K562 (cell line): ENCODE data around the gene ACOX1. TPM values are rescaled to one million over a fixed set of nuclear protein-coding genes. Genes with fewer than 3 reads are reported as not detected.
A peak's percentile ranks its signal among the peaks of the same experiment; 100 is the strongest.

ENCODE experiments used
- BHLHE40 ChIP-seq: IDR thresholded peaks from 2 replicates; pipeline ENCODE4 v1.6.1; 2011; ENCODE audit warnings: low read length, improper control_type of control experiment
- ETV6 ChIP-seq, 3 experiments: fragments of 150-350 bp in 1 of 3; sonication (generic) in 1 of 3; formaldehyde crosslinking in 1 of 3; IDR thresholded peaks; 2 replicates each; pipeline versions ENCODE4 v1.6.1 to v1.8.0; 2014 to 2022; ENCODE audit warnings: borderline replicate concordance in 2 of 3, low read depth in 2 of 3, antibody characterized with exemption in 1 of 3, low read length in 1 of 3, mild to moderate bottlenecking in 1 of 3, missing genetic modification reagents in 1 of 3
- FOXM1 ChIP-seq, 2 experiments: fragments of 450-650 bp in 1 of 2; sonication (generic) in 1 of 2; formaldehyde crosslinking in 1 of 2; IDR thresholded peaks; 2 replicates each; pipeline versions ENCODE4 v1.6.1 to v1.9.0; 2017 to 2022; ENCODE audit warnings: low read depth in 2 of 2, mild to moderate bottlenecking in 2 of 2, missing genetic modification reagents in 1 of 2, moderate library complexity in 1 of 2
- HDAC3 ChIP-seq: fragments of 450-650 bp; IDR thresholded peaks from 2 replicates; pipeline ENCODE4 v1.6.1; 2018; ENCODE audit warnings: borderline replicate concordance, mild to moderate bottlenecking, moderate library complexity; ENCODE audit not compliant: partially characterized antibody
- HIVEP1 ChIP-seq: fragments of 250-450 bp; sonication (Bioruptor Pico); IDR thresholded peaks from 2 replicates; pipeline ENCODE4 v1.4.0; 2020; ENCODE audit warnings: mild to moderate bottlenecking
- HSF4 ChIP-seq: fragments of 250-450 bp; sonication (Bioruptor Pico); IDR thresholded peaks from 2 replicates; pipeline ENCODE4 v2.1.2; 2022; ENCODE audit warnings: mild to moderate bottlenecking, moderate library complexity, borderline replicate concordance
- JUNB ChIP-seq: fragments of 450-650 bp; formaldehyde crosslinking; conservative IDR thresholded peaks from 2 replicates; pipeline ENCODE4 v1.4.0; 2020; ENCODE audit warnings: mild to moderate bottlenecking
- SIN3B ChIP-seq: fragments of 450-650 bp; IDR thresholded peaks from 2 replicates; pipeline ENCODE4 v1.6.1; 2017; ENCODE audit warnings: low read depth, mild to moderate bottlenecking, moderate library complexity
- SREBF2 ChIP-seq: sonication (generic); formaldehyde crosslinking; IDR thresholded peaks from 2 replicates; pipeline ENCODE4 v1.4.0; 2020; ENCODE audit warnings: mild to moderate bottlenecking, missing genetic modification reagents
- ZBTB1 ChIP-seq: sonication (generic); formaldehyde crosslinking; IDR thresholded peaks from 2 replicates; pipeline ENCODE4 v1.8.1; 2023; ENCODE audit warnings: missing genetic modification reagents, low read depth, mild to moderate bottlenecking, borderline replicate concordance
- ZEB2 ChIP-seq: fragments of 450-650 bp; IDR thresholded peaks from 2 replicates; pipeline ENCODE4 v1.6.1; 2016
- ZNF134 ChIP-seq: fragments of 250-450 bp; sonication (Bioruptor Pico); conservative IDR thresholded peaks from 2 replicates; pipeline ENCODE4 v1.4.0; 2020
- ZNF232 ChIP-seq: sonication (generic); formaldehyde crosslinking; IDR thresholded peaks from 2 replicates; pipeline ENCODE4 v1.8.0; 2022; ENCODE audit warnings: mild to moderate bottlenecking, missing genetic modification reagents
- ZNF77 ChIP-seq: fragments of 250-450 bp; sonication (Bioruptor Pico); IDR thresholded peaks from 2 replicates; pipeline ENCODE4 v1.5.0; 2020
- polyA plus RNA-seq, 8 experiments: library from polyadenylated mRNA; depleted of rRNA in 4 of 8; stranded (reverse) in 5 of 8; unstranded in 3 of 8; fragments of >200 nt; fragmentation: Nextera tagmentation in 2 of 8; fragmentation: Illumina TruSeq in 1 of 8; extraction: Ambion mirVana in 2 of 8; extraction: Trizol in 1 of 8; gene quantifications; 2 replicates each; pipeline versions ENCODE4 v1.2.1 to v1.2.3, GENCODE V29; 2011 to 2014; ENCODE audit warnings: inconsistent platforms in 1 of 8, missing spikeins in 1 of 8
- total RNA-seq, 7 experiments: library from RNA; depleted of rRNA in 6 of 7; stranded (reverse); fragments of >200 nt in 6 of 7; fragmentation: Illumina TruSeq in 2 of 7; extraction: Trizol in 2 of 7; gene quantifications; 2 replicates each; pipeline versions ENCODE4 v1.2.1 to v1.2.3, GENCODE V29; 2011 to 2021; ENCODE audit warnings: low replicate concordance in 1 of 7
- TF ChIP-seq, protein P1 (sequence below): fragments of 200-600 bp; sonication (generic); IDR thresholded peaks from one replicate; pipeline ENCODE4 v1.6.1; 2012; ENCODE audit warnings: mild to moderate bottlenecking, low read depth, low read length, inconsistent platforms
- TF ChIP-seq, protein P2 (sequence below): sonication (generic); formaldehyde crosslinking; IDR thresholded peaks from 2 replicates; pipeline ENCODE4 v1.8.1; 2023; ENCODE audit warnings: mild to moderate bottlenecking, missing genetic modification reagents, moderate library complexity

Gene ACOX1
- total and polyA plus RNA-seq, 9 of the 15 experiments (the other 6 are each of a cell fraction or from before 2014, with no cell fraction given) = 7.8 to 24.1 (median 14.5) TPM

DNA sequence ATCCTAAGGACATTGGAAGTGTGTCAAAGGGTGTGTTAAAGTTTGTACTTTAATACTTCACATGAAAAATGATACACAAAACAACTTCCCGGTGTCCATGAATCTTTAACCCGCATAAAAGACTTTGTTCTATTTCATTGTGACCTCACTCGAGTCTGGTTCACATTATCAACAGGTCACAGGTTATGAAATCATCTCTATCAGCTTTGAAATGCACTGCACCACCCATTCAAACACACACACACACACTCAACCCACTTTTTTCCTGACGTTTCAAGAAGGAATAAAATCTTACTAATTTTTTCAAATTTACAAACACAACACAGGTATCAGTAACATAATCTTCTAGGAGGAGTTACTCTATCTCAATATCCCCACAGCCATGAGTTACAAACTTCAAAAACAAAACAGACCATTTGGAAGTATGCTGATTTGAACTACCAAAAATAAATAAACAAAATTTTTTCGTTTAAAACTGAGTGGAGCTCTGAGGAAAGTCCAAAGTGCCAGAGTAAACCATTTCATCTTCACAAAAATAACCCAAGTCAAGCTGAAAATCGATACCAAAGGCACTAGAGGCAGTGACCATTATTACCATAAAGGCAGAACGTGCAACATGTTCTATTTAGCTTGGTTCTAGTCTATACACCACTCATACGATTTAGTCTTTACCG is 2.7 kb downstream of the ACOX1 start (continued):
- TF ChIP-seq ETV6 (IDR thresholded peaks at IDR 0.05; ENCODE audit: borderline replicate concordance in 1 of 2, low read depth in 2 of 2, low read length in 1 of 2) = no peak
- TF ChIP-seq ETV6 (CRISPR knock-in tag; IDR thresholded peaks at IDR 0.05; ENCODE audit: borderline replicate concordance) = no peak
- no peak for TF ChIP-seq ZNF232 (CRISPR knock-in tag)
- TF ChIP-seq, protein P1, sequence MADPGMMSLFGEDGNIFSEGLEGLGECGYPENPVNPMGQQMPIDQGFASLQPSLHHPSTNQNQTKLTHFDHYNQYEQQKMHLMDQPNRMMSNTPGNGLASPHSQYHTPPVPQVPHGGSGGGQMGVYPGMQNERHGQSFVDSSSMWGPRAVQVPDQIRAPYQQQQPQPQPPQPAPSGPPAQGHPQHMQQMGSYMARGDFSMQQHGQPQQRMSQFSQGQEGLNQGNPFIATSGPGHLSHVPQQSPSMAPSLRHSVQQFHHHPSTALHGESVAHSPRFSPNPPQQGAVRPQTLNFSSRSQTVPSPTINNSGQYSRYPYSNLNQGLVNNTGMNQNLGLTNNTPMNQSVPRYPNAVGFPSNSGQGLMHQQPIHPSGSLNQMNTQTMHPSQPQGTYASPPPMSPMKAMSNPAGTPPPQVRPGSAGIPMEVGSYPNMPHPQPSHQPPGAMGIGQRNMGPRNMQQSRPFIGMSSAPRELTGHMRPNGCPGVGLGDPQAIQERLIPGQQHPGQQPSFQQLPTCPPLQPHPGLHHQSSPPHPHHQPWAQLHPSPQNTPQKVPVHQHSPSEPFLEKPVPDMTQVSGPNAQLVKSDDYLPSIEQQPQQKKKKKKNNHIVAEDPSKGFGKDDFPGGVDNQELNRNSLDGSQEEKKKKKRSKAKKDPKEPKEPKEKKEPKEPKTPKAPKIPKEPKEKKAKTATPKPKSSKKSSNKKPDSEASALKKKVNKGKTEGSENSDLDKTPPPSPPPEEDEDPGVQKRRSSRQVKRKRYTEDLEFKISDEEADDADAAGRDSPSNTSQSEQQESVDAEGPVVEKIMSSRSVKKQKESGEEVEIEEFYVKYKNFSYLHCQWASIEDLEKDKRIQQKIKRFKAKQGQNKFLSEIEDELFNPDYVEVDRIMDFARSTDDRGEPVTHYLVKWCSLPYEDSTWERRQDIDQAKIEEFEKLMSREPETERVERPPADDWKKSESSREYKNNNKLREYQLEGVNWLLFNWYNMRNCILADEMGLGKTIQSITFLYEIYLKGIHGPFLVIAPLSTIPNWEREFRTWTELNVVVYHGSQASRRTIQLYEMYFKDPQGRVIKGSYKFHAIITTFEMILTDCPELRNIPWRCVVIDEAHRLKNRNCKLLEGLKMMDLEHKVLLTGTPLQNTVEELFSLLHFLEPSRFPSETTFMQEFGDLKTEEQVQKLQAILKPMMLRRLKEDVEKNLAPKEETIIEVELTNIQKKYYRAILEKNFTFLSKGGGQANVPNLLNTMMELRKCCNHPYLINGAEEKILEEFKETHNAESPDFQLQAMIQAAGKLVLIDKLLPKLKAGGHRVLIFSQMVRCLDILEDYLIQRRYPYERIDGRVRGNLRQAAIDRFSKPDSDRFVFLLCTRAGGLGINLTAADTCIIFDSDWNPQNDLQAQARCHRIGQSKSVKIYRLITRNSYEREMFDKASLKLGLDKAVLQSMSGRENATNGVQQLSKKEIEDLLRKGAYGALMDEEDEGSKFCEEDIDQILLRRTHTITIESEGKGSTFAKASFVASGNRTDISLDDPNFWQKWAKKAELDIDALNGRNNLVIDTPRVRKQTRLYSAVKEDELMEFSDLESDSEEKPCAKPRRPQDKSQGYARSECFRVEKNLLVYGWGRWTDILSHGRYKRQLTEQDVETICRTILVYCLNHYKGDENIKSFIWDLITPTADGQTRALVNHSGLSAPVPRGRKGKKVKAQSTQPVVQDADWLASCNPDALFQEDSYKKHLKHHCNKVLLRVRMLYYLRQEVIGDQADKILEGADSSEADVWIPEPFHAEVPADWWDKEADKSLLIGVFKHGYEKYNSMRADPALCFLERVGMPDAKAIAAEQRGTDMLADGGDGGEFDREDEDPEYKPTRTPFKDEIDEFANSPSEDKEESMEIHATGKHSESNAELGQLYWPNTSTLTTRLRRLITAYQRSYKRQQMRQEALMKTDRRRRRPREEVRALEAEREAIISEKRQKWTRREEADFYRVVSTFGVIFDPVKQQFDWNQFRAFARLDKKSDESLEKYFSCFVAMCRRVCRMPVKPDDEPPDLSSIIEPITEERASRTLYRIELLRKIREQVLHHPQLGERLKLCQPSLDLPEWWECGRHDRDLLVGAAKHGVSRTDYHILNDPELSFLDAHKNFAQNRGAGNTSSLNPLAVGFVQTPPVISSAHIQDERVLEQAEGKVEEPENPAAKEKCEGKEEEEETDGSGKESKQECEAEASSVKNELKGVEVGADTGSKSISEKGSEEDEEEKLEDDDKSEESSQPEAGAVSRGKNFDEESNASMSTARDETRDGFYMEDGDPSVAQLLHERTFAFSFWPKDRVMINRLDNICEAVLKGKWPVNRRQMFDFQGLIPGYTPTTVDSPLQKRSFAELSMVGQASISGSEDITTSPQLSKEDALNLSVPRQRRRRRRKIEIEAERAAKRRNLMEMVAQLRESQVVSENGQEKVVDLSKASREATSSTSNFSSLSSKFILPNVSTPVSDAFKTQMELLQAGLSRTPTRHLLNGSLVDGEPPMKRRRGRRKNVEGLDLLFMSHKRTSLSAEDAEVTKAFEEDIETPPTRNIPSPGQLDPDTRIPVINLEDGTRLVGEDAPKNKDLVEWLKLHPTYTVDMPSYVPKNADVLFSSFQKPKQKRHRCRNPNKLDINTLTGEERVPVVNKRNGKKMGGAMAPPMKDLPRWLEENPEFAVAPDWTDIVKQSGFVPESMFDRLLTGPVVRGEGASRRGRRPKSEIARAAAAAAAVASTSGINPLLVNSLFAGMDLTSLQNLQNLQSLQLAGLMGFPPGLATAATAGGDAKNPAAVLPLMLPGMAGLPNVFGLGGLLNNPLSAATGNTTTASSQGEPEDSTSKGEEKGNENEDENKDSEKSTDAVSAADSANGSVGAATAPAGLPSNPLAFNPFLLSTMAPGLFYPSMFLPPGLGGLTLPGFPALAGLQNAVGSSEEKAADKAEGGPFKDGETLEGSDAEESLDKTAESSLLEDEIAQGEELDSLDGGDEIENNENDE = no peak
- TF ChIP-seq JUNB (CRISPR knock-in tag) = no peak
- TF ChIP-seq ZNF134 (CRISPR knock-in tag) = no peak
- no peak for TF ChIP-seq BHLHE40
- no peak for TF ChIP-seq SREBF2
- TF ChIP-seq SIN3B = no peak
- no peak for TF ChIP-seq ZNF77 (CRISPR knock-in tag)
- TF ChIP-seq HDAC3 = no peak
- TF ChIP-seq ZBTB1 = no peak
- TF ChIP-seq HIVEP1 (CRISPR knock-in tag) = no peak
- TF ChIP-seq HSF4 = no peak
- TF ChIP-seq, protein P2, sequence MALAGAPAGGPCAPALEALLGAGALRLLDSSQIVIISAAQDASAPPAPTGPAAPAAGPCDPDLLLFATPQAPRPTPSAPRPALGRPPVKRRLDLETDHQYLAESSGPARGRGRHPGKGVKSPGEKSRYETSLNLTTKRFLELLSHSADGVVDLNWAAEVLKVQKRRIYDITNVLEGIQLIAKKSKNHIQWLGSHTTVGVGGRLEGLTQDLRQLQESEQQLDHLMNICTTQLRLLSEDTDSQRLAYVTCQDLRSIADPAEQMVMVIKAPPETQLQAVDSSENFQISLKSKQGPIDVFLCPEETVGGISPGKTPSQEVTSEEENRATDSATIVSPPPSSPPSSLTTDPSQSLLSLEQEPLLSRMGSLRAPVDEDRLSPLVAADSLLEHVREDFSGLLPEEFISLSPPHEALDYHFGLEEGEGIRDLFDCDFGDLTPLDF (CRISPR knock-in tag) = no peak
- TF ChIP-seq ZEB2 = 0 out of 2 replicates have a peak, but pooled peaks have one; percentile 26
- TF ChIP-seq FOXM1 (IDR thresholded peaks at IDR 0.05; ENCODE audit: low read depth) = peak; percentile 41; the same call in 1 of the 2 replicates
- TF ChIP-seq FOXM1 (CRISPR knock-in tag; IDR thresholded peaks at IDR 0.05; ENCODE audit: low read depth) = no peak
